CD4-positive, alpha-beta T cell treated with Interleukin-17A for 4 hours (primary cell): Measurements from ENCODE around the gene MFAP5.
"Not testable (repeated sequence)": the region's sequence is repeated elsewhere in the genome, so short reads cannot be mapped to it uniquely, and the experiment has no call there.

ENCODE experiments used
- DNase-seq: peaks from one replicate; pipeline ENCODE4 v3.0.0-alpha.2; 2020; ENCODE audit warnings: mixed read lengths

The MFAP5 gene

DNA sequence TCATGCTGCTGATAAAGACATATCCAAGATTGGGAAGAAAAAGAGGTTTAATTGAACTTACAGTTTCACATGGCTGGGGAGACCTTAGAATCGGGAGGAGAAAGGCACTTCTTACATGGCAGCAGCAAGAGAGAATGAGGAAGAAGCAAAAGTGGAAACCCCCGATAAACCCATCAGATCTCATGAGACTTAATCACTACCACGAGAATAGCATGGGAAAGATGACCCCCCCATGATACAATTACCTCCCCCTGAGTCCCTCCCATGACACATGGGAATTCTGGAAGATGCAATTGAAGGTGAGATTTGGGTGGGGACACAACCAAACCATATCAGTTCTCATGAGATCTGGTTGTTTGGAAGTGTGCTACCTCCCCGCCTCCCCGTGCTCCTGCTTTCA is 9.8 kb upstream of the MFAP5 start:
- DNase-seq: no peak

DNA sequence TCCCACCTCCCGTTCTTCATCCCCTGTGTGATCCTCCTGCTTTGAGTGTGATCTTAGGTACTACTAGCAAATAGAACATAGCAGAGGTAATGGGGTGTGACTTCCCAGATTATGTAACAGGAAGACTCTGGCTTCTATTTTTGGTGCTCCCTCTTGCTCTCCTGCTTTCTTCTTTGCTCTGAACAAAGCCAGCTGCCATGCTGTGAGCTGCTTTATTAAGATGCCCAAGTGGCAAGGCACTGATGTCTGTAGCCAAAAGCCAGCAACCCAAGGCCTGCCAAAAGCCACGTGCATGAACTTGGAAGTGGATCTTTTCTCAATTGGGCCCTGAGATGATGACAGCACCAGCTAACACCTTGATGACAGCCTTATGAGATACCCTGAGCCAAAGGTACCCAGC is 5.8 kb upstream of the MFAP5 start:
- DNase-seq: no peak

DNA sequence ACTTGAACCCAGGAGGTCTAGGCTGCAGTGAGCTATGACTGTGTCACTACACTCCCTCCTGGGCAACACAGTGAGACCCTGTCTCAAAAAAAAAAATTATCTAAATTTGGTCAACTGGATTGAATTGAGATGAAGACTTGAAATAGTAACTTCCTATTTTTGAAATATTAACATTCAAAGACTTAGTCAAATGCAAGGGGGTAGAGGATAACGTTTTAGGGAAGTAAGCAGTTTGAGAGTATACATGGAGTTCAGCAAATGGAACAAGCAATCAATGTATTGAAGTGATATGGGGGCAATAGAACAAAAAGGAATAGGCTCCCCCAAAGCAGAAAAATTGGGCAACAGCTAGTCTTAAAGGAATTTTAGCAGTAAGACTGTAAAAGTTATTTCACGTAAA is 4.6 kb upstream of the MFAP5 start:
- DNase-seq: no peak

DNA sequence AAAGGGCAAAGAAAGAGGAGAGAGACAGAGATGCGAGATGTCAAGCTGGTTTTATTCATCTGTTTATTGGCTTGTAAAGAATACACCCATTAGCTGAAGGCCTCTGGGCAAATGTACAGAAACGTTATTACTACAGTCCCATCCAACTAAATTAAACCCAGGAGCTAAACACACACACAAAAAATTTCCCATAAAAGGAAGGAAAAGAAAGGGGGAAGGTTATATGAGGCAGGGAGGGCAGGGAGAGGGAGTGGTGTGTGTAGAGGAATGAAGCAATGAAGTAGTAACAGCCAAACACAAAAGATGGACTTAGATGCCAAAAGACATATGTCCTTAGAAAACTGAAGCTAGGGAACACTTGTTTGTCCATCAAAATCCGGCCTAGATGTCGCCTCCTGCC is 3.1 kb upstream of the MFAP5 start:
- no peak for DNase-seq

DNA sequence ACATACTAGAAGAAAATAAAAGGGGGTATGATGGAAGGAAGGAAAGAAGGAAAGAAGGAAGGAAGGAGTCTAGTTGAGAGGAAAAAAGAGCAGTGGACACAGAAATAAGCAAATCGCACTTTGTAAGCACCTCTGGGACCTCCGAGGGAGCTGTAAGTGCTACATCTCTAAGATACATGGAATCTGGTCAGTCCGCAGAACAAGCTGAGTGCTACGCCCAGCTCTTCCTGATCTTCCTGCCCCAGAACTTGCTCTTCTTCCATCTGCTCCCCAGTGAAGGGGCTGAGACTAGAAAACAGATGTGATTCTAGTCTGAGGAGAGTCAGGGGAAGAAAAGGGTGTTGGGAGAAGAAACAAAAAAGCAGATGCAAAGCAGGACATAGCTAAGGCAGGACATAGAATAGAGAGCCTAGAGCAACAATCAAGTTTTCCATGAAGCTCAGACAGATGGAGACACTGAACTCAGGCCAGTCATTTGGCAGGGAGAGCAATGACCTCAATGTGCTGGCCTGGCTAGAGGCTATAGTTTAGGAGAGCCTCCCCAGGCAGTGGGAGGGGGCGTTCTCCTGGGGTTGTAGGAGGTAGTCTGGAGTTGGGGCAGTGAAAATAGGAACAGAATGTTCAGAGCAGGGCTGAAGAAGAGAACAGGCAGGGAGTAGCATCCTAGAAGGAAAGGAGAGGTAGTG is 1.7 kb upstream of the MFAP5 start:
- no peak for DNase-seq

DNA sequence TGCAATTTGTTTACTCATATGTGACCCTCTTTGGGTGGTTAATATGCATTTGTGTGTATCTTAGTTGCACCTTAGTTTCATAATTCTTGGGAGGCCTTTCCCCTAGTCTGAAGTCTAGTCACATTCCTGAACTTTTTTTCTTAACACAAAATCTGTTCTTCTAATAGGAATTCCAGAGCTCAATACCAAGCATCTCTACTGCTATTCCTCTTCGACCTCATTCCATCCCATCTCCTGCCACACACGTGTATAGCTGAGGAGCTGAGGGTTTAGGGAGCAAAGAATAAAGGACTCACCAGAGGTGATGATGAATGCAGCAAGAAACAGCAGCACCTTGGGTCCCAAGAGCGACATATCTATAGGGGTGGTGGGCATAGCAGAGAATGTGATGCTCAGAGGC is 875 bp downstream of the MFAP5 start:
- no peak for DNase-seq

DNA sequence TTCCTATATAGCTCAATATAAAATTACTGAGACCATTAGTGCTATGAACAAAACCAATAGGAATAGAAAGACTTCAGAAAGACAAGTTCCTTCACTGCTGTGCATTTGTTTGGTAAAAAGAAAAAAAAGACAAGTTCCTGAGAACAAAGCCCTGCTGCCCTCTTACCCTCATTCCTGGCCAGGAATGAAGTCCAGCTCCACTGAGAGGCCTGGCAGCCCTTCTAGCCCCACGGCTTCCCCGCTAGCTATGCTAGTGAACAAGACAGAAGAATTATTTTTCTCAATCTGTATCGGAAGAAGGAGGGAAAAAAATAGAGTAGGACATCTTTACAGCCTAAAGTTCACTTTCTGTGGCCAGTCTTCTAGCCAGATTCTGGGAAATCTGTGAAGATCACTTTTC is 1.6 kb downstream of the MFAP5 start:
- DNase-seq: no peak

DNA sequence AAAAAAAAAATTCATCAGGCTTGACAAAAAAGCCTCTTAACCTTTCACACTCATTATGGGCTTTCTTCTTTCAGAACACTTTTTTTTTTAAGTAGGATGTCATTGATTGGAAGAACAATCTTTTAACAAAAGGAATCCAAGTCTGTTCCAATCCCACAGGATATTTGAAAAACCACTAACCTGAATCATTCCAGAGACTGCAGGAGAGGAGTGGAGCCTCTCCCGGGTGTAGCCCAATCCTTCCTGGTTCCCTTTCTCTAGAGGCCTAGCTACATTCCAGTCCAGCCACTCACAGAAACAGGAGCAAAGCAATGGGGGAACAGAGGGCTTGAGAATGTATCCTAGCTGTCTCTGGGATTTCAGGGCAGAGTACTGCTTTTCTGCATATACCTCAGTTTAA is 4.3 kb downstream of the MFAP5 start:
- no peak for DNase-seq

DNA sequence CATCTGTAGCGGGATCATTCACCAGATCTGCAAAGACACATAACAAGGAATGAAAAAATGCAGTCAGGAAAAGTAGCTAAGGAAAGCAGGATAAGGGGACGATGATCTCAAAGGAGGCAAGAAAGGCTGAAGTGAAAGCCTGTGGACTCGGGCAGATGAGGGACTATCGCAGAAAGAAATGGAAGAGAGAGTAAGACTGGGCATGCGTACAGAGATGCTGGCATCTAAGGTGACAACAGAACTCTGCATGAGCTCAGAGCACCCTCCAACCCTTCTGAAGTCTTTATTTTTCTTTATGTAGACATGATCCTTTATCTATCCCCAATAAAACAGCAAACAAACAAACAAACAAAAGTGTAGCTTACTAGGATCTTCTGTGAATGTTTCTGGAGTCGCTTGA is 7.2 kb downstream of the MFAP5 start:
- no peak for DNase-seq

DNA sequence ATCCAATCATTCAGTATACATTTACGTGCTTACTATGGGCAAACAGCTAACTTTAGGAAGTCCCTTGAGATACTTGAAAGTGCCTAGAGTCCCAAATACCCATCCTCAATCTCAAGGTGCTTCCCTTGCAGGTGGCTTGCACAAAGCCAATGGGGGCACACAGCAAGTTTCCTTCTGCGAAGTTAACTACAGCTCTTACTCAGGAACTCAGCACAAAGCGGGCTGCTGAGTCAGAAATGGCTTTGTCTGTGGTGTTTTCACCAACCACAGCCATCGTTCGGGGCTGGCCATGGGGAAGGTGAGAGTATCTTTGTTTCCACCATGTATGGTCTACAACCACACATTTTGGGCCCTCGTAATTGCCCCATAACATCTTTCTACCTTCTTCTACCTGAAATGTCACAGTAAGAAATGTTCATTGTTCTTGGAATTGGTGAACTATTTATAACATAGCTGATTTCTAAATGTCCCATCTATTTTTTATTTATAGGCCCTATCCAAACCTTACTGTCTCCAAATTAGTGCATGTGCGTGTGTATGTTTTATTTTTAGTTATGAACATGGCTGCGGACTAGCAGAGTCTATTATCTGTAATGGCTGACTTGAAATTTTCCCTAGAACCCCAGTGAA is 13.9 kb downstream of the MFAP5 start:
- DNase-seq: peak; percentile 50

DNA sequence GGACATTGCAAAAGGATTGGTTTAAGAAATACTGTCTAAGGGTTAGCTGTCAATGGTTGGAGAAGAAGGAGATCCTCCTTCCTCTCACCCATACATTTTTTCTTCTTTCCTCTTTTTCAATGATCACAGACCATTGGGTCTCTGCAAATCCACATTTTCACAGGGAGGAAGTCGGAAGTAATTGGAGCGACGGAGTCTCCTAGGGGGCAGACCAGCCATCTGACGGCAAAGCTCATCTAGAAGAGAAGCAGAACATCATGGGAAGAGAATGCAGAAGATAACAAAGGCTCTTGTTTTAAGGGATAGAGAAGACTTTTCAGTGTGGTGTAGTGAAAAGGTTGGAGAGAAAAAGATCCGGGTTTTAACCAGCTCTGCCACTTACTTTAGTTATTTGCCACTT is 14.7 kb downstream of the MFAP5 start:
- DNase-seq: no peak

DNA sequence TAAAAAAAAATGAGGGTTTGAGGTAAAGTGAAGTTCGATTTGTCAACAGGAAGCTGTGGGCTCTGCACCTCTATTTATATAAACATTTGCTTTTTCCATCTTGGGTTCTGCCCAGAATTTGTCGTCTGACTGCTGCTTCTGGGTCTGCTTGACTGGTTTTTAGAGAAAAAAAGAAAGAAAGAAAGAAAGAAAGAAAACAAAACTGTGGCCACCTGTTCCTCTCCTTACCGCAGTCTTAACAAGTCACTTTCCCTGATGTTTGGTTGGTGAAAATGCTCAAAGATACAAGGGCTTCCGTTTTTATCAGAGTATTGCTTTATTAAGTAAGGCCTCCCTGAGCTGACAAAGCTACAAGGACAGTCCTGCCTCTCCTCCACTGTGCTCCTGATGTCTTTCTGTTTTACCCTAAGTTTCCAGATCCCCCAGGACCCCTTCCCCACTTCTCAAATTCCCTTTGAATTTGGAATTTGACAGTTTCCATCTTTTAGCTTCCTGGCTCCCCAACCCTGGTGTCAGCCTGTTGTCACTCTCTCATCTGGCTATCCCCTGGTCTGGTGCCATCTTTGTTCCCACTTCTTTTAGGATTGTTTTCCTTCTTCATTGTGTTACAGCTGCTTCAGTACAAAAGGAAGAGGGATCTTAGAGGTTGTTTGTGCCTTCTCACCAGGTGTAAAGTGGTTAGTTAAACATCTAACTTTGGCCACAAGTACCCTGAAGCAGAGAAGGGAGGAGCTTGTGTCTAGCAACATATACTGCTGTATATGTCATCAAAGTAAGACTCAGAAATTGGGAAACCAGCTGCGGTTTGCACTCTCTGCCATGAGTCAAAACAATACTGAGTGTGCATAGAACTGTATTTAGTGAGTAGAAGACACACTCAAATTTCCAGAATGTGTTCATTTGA is 18.0 kb downstream of the MFAP5 start:
- peak; percentile 65 for DNase-seq

DNA sequence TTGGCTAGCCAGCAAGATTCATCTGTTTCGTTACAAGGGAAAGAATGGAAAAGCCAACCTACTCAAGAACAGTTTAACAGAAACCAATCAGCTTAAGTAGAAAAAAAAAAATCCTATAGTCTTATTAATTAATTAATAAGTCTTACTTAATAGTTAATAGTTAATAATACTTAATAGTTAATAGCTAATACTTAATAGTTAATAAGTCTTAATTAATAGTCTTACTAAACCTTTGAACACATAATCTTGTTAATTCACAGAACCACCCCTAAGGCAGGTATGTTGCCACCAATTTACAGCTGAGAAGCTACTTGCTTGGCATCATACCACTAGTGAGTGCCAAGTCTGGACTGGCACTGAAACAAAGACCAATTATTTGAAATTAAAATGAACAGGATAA is 19.9 kb downstream of the MFAP5 start:
- no peak for DNase-seq

DNA sequence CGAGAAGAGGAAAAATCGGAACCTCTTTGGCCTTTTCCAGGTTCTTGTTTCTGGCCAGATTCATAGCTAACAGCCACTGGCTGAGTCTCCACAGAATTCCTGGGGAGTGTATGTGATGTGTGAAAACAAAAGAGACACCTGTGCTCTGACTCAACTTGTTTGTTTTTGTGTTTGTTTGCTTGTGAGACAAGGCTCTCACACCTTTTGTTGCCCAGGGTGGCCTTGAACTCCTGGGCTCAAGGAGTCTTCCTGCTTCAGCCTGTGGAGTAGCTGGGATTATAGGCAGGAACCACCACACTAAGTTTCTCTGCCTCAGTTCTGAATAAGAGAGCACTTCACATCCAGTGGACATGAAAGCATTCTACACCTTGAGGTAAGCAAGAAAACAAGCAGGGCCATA is 22.7 kb downstream of the MFAP5 start:
- no peak for DNase-seq

DNA sequence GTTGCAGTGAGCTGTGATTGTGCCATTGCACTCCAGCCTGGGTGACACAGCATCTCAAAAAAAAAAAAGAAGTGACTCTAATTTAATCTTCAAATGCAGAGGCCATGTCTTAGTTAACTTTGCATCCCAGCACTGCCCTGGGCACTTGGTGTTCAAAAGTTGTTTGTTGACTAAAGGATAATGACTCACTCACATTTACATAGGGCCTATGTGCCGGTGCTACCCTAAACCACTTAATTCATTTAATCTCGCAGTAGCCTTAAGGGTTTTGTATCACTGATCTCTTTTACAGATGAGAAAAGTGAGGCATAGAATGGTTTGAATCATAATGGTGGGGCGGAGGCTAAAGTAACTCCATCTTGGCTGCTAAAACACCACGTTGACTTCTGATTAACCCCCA is 23.7 kb downstream of the MFAP5 start:
- DNase-seq: no peak

DNA sequence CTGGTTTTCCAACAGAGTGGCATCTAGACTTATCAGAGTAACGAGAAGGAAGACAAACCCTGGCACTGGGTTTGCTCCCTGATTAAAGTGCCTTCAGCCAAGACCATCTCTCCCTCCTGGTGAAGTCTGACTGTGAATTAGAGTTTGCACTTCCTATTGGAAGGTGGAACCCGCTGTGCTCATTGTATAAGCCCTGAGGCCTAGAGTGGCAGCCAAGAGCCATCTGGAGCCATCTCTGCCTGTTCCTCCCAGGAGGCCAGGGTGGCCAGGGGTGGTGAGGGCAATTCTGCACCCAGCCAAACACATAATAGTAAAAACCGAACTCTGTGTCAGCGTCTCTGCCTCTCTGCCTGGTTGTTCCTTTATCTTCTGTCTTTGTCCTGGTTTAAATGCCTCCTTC is 25.0 kb downstream of the MFAP5 start:
- DNase-seq: no peak

DNA sequence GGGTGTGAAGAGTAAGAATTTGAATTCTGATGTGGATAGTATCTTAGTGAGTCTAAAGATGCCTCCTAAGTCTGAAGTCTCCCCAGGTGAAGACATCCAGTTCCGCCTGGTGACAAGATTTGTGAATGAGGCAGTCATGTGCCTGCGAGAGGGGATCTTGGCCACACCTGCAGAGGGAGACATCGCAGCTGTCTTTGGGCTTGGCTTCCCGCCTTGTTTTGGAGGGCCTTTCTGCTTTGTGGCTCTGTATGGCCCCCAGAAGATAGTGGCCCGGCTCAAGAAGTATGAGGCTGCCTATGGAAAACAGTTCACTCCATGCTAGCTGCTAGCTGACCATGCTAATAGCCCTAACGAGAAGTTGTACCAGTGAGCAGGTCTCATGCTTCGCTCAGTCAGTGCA is 25.4 kb downstream of the MFAP5 start:
- no peak for DNase-seq

DNA sequence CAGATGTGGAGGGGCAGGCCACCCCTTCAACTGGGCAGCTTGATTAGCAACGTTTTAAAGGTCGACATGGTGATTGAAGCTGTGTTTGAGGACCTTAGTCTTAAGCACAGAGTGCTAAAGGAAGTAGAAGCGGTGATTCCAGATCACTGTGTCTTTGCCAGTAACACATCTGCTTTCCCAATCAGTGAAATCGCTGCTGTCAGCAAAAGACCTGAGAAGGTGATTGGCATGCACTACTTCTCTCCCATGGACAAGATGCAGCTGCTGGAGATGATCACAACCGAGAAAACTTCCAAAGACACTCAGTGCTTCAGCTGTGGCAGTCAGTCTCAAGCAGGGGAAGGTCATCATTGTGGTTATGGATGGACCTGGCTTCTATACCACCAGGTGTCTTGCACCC is 26.0 kb downstream of the MFAP5 start:
- no peak for DNase-seq

DNA sequence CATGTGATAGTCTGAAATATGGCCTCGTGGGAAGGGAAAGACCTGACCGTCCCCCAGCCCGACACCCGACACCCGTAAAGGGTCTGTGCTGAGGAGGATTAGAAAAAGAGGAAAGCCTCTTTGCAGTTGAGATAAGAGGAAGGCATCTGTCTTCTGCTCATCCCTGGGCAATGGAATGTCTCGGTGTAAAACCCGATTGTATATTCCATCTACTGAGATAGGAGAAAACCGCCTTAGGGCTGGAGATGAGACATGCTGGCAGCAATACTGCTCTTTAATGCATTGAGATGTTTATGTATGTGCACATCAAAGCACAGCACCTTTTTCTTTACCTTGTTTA is 26.6 kb downstream of the MFAP5 start:
- DNase-seq: not testable (repeated sequence)

DNA sequence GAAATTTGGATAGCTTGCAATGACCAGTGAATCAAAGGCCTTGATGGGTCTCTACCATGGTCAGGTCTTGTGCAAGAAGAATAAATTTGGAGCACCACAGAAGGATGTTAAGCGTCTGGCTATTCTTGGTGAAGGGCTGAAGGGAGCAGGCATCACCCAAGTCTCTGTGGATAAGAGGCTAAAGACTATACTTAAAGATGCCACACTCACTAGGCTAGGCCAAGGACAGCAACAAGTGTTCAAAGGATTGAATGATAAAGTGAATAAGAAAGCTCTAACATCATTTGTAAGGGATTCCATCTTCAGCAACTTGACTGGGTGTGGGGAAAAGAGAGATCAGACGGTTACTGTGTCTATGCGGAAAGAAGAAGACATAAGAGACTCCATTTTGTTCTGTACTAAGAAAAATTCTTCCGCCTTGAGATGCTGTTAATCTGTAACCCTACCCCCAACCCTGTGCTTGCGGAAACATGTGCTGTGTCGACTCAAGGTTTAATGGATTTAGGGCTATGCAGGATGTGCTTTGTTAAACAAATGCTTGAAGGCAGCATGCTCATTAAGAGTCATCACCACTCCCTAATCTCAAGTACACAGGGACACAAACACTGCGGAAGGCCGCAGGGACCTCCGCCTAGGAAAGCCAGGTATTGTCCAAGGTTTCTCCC is 27.2 kb downstream of the MFAP5 start:
- not testable (repeated sequence) for DNase-seq

DNA sequence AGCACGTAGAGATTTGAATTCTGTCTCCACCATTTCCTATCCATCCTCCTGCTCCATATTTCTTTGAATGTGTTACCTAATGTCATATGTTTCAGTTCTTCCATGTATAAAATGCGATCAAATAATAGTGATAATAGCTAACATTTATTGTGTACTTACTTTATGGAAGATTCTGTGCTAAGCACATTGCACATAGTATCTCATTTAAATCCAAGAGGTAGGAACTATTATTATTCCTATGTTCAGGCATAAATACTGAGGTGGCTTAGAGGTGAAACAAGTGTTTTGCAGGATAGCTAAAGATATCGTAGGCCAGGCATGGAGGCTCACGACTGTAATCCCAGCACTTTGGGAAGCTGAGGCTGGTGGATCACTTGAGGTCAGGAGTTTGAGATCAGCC is 32.5 kb downstream of the MFAP5 start:
- DNase-seq: no peak

DNA sequence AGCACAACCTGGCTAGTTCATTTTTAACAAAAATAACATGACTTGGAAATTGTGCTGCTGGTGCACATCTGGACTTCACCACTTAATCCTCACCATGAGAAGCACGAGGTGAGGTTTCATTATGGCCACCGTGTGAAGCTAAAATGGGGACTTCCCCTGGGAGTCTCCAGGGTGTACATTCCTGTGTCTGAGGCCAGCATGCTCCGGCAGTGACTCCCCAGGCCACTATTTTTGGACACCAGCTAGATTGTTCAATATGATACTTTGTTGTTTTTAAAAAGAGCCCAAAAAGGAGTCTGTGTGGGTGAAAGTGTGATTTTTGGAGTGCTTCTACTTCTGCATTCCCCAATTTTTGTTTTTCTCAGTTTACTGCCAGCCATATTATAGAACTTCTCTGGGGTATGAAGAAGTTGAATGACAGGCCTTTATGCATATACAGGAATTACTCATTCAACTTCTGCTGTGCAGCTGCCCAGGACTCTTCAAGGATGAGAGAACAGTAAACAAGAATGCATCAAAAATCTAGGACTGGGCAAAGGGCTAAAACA is 33.1 kb downstream of the MFAP5 start:
- no peak for DNase-seq

DNA sequence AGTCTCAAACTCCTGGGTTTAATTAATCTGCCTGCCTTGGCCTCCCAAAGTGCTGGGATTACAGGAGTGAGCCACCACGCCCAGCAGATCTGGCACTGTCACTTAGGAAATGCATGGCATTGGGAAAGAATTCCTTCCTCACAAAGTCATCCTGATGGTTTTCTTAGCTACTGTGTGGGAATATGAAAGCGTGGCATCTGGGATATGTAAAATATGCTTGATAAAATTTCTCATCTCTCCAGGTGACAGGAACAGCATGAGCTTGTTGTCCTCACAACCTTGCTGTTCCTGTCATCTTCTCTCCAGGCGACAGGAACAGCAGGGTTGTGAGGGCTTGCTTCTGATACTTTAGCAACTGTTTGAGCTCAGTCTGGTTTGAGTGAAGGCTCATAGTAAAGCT is 33.9 kb downstream of the MFAP5 start:
- DNase-seq: no peak
